HG03469 (cell line): Measurements from ENCODE around the gene ANAPC15.

Experiments used
- ATAC-seq: cut with Tn5 transposase; IDR thresholded peaks from one replicate; pipeline ENCODE4 v1.9.1; 2021; ENCODE audit warnings: mild to moderate bottlenecking, moderate library complexity, moderate number of reproducible peaks; ENCODE audit not compliant: unreplicated experiment

Gene ANAPC15

GRCh38 chr11:72088076-72088808 lies 24.3 kb downstream of the ANAPC15 start:
- ATAC-seq: no peak

- ATAC-seq: no peak
Observed at GRCh38 chr11:72085621-72086351, 26.7 kb downstream of the ANAPC15 start.

DNA sequence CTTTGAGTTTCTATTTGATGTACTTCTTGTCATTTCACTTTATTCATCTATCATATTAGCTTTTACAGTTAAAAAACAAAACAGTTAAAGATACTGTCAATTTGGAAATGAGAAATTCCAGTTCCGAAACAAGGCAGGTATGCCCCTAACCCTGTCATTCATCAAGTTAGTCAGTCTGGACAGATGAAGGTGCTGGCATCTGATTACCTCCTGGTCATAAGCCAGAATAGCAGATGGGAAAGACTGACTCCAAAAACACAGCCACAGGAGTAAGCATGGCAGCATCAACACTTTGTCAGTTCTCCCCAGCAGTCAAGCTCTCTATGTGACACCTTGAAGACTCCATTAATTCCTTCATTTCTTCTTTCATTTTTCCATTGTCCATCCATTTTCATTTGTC lies 27.5 kb downstream of the ANAPC15 start:
- no peak for ATAC-seq

DNA sequence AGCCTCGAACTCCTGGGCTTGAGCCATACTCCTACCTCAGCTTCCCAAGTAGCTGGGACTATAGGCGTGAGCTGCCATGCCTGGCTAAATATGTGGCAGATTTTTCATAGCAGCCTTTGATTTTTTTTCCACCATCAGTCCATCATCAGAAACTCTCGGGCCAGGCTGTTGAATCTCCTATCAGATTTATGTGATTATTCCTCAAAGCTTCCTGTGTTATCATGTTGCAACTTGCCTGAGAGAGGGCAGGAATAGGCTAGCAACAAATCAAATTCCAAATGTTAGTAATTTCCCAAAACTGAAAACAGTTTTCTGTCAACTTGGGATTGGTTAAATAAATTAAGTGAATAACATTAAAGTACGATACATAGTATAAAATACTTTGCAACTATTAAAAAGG lies 28.4 kb downstream of the ANAPC15 start:
- ATAC-seq: no peak

GRCh38 chr11:72083414-72083813 lies 29.1 kb downstream of the ANAPC15 start:
- ATAC-seq: no peak

DNA sequence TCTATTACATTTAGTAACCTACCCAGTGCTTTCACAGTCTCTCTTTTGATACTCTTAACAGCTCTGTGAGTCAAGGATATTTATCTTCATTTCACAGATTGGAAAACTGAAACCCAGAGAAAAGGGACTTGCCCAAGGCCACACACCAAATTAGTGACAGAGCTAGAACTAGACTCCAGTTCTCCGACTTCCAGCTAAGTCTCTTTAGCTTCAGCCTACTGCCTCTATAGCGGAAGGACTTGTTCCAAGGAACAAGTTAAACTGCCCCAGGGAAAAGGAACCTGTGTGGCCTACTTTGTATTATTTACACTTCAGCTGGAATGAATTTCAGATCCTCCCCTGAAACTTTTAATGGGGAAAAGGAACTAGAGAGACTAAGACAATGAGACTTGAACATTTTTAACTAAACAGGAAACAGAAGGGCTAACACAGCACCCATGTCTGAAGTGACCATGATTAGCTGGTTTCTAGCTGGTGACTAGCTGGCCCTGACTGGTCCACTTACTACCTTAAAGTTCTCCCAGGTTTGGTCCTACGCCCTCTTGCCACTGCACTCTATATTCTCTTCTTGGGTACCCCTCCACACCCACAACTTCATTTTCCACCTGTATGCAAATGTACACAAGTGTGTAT lies 30.6 kb downstream of the ANAPC15 start:
- no peak for ATAC-seq

DNA sequence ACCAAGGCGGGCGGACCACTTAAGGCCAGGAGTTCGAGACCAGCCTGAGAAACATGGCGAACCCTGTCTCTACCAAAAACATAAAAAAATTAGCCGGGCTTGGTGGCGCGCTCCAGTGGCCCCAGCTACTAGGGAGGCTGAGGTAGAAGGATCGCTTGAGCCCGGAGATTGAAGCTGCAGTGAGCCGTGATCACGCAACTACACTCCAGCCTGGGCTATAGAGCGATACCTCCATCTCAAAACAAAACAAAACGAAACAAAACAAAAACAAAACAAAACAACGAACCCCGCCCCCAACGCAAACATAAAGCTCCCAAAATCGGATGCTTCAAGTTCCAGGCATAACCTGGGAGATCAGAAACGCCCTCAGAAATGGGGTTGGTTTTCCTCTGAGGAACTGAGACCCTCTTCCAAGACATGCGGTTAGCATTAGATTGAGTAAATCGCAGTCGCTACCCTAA lies 31.3 kb downstream of the ANAPC15 start:
- ATAC-seq: no peak

- ATAC-seq: peak; percentile 88
Observed at GRCh38 chr11:72080326-72081183, 31.9 kb downstream of the ANAPC15 start, which contains the start of the genes LRRC51 and NUMA1. LRRC51 (plus strand) TSS chr11:72080850; CDS start chr11:72089084, 8,234 bp downstream. NUMA1 (minus strand) TSS chr11:72080542; CDS start chr11:72035943, 44,599 bp downstream.

GRCh38 chr11:72079819-72080325 lies 32.6 kb downstream of the ANAPC15 start:
- no peak for ATAC-seq

GRCh38 chr11:72078477-72078876 lies 34.0 kb downstream of the ANAPC15 start:
- ATAC-seq: no peak

DNA sequence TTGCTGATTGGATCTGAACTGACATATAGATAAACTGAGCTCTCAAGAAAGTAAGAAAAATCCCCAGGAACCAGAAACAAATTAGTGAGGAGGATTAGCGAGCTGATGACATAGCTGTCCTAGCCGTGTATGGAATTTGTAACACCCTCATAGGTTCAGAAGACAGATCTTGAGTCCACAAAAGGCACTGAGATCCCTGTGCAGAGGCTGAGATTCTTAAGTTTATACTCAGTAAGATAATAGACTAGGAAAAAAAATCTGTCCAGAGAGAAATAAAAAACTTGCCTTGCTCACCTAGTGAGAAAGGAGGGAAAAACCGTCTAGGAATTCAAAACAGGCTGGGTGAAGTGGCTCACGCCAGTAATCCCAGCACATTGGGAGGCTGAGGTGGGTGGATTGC lies 36.7 kb downstream of the ANAPC15 start:
- ATAC-seq: no peak

DNA sequence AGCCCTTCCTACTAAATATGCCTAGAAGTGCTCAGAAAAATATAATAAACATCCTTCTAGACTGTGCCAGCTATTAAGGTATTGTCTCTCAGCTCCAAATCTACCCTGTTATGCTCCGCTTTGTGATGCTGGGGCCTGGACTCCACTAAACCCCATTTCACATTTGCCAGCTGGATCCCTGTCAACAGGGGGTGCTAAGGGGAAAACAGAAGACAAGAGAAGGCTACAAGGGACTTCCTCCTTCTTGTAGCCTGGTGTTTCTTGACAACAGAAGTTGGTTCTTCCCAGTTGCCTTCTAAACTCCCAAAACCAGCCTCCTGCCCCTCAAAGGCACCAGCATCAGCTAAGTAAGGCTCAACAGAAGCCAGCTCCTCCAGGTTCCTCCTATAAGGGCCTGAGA lies 37.4 kb downstream of the ANAPC15 start:
- no peak for ATAC-seq

DNA sequence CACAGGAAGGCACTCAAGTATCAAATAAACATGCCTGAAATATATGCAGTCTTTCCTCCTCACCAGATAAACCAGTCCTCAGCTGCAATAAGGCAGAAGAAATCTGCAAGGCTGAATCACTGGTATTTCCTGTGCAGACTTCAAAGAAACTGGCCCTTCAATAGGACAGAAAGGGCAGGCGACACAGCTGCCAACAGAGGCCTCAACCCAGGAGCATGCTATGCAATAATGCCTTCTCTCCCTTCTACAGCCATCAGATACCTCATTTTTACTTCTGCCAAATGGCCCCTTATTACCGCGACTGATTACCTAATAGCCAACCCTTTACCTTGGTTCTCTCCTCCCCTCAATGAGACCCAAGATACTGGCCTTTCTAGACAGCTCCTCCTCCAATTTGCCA lies 40.1 kb downstream of the ANAPC15 start:
- ATAC-seq: no peak

DNA sequence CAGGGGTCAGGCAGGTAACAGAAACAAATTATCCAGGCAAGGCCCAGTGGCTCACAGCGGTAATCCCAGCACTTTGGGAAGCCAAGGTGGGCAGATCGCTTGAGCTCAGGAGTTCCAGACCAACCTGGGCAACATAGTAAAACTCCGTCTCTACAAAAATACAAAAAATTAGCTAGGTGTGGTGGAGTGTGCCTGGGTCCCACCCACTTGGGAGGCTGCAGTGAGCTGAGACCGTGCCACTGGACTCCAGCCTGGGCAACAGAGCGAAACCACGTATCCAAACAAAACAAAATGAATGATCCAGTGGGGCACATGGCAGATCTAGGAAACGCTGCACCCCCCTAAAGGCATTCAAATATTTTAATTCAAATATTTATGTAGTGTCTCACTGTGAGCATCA lies 42.0 kb downstream of the ANAPC15 start:
- no peak for ATAC-seq

GRCh38 chr11:72069787-72070251 lies 42.7 kb downstream of the ANAPC15 start:
- ATAC-seq: no peak

DNA sequence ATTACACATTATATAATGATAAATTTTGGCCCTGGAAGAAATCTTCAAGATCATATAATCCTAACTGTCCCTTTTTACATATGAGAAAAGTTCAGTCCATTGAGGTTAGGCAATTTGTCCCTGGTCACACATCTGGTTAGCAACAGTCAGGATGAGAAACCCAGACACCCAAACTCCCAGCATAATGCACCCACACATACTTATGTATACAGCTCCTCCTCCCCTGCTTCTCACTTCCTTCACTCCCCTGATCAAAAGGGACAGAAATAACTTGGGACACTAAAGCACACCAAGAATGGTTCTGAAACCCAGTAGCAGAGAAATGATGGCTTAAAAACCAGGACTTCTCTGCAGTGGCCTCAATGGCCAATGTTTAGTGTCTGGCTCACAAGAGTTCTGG lies 43.3 kb downstream of the ANAPC15 start:
- no peak for ATAC-seq

- no peak for ATAC-seq
Observed at GRCh38 chr11:72067676-72068075, 44.8 kb downstream of the ANAPC15 start.

DNA sequence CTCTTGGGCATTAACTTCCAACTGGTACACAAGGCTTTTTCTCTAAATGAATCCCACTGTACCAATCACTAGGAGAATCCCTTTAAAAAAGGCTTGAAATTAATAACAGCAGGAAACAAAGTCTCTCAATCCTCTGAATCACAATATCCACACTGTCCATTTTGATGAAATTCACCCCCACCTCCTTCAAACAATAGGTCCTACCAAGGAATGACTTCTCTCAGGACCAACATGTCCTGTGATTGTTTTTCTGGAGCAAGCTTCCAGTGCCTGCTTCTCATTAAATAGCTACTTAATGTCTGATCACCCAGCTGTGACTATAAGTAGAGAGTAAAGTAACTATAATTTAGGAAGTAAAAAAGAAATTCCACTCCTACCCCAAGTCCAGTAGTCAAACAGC lies 45.2 kb downstream of the ANAPC15 start:
- no peak for ATAC-seq

DNA sequence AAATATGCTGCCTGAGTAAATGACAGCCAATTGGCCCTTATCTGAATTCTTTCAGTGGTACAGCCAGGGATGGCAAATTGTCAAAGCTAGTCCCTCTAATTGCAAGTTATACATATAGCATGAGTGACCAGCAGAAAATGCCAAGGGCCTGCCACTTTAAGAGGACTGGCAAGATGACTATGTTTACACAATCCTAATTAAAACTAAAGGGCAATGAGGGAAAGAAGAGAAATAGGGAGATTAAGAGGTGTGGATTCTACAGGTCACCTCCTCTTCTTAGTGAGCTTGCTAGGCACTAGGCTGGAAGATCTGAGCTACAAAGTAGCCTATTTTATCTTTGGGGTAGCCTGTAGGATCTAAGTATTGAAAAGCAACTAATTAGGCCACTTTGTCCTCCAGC lies 45.6 kb downstream of the ANAPC15 start:
- ATAC-seq: no peak

- ATAC-seq: no peak
Observed at GRCh38 chr11:72061739-72062396, 50.6 kb downstream of the ANAPC15 start.
